Measurements from ENCODE around the gene RAPGEF1. TPM values are rescaled to one million over a fixed set of nuclear protein-coding genes. Genes with fewer than 3 reads are reported as not detected.

The RAPGEF1 gene
- total RNA-seq, 1 donor from 2014 or later: 73.1 TPM

GRCh38 chr9:131616983-131617604 lies 122.8 kb downstream of the RAPGEF1 start:
- no peaks in the 10 kb centered on the region for H3K9me3 Mint-ChIP-seq (ENCODE audit: low read depth)
- H3K36me3 Mint-ChIP-seq (ENCODE audit: low read depth): peaks cover 49% of the 10 kb centered on the region
- no peak overlapping the region for H3K4me3 Mint-ChIP-seq (ENCODE audit: unreplicated experiment)
- TF ChIP-seq CTCF (IDR thresholded peaks at IDR 0.05): no peak
- no peak overlapping the region for H3K27ac Mint-ChIP-seq (ENCODE audit: unreplicated experiment)
- no peaks in the 10 kb centered on the region for H3K27me3 Mint-ChIP-seq (ENCODE audit: low read depth)
- DNase-seq (ENCODE audit: low spot score): no peak
- peaks cover 9% of the 10 kb centered on the region for H3K4me1 Mint-ChIP-seq (ENCODE audit: low read depth)

GRCh38 chr9:131614340-131614915 lies 125.4 kb downstream of the RAPGEF1 start:
- TF ChIP-seq CTCF (IDR thresholded peaks at IDR 0.05): no peak
- H3K4me1 Mint-ChIP-seq (ENCODE audit: low read depth): peaks cover 23% of the 10 kb centered on the region

GRCh38 chr9:131613921-131614320 lies 126.0 kb downstream of the RAPGEF1 start:
- DNase-seq (ENCODE audit: low spot score): no peak
- H3K9me3 Mint-ChIP-seq (ENCODE audit: low read depth): no peaks in the 10 kb centered on the region
- H3K36me3 Mint-ChIP-seq (ENCODE audit: low read depth): peaks cover 35% of the 10 kb centered on the region
- no peak overlapping the region for H3K27ac Mint-ChIP-seq (ENCODE audit: unreplicated experiment)
- no peak overlapping the region for H3K4me3 Mint-ChIP-seq (ENCODE audit: unreplicated experiment)
- no peak for TF ChIP-seq CTCF (IDR thresholded peaks at IDR 0.05)
- peaks cover 28% of the 10 kb centered on the region for H3K4me1 Mint-ChIP-seq (ENCODE audit: low read depth)
- no peaks in the 10 kb centered on the region for H3K27me3 Mint-ChIP-seq (ENCODE audit: low read depth)

More at GRCh38 chr9:131614340-131614915, 125.4 kb downstream of the RAPGEF1 start:
- Mint-ChIP-seq H3K36me3 (ENCODE audit: low read depth) (peaks cover 38% of the 10 kb centered on the region), H3K9me3 (ENCODE audit: low read depth) (no peaks in the 10 kb centered on the region), H3K4me3 (ENCODE audit: unreplicated experiment) (no peak overlapping the region), H3K27ac (ENCODE audit: unreplicated experiment) (no peak overlapping the region), H3K27me3 (ENCODE audit: low read depth) (no peaks in the 10 kb centered on the region)
- no peak for DNase-seq (ENCODE audit: low spot score)

GRCh38 chr9:131612851-131613250 lies 127.0 kb downstream of the RAPGEF1 start:
- H3K27ac Mint-ChIP-seq (ENCODE audit: unreplicated experiment): no peak overlapping the region

More at GRCh38 chr9:131612851-131613250, 127.0 kb downstream of the RAPGEF1 start:
- no peak overlapping the region for H3K4me3 Mint-ChIP-seq (ENCODE audit: unreplicated experiment)
- H3K36me3 Mint-ChIP-seq (ENCODE audit: low read depth): peaks cover 26% of the 10 kb centered on the region
- no peak for DNase-seq (ENCODE audit: low spot score)
- TF ChIP-seq CTCF (IDR thresholded peaks at IDR 0.05): no peak
- peaks cover 31% of the 10 kb centered on the region for H3K4me1 Mint-ChIP-seq (ENCODE audit: low read depth)
- H3K27me3 Mint-ChIP-seq (ENCODE audit: low read depth): no peaks in the 10 kb centered on the region
- H3K9me3 Mint-ChIP-seq (ENCODE audit: low read depth): no peaks in the 10 kb centered on the region

Data from chondrocyte (in vitro differentiated cells).